Measurements from ENCODE around the gene TBC1D5.
"Not testable (repeated sequence)": the region's sequence is repeated elsewhere in the genome, so short reads cannot be mapped to it uniquely, and the experiment has no call there.

The TBC1D5 gene

GRCh38 chr3:17529677-17530076, 212.8 kb downstream of the TBC1D5 start:
- no peak for DNase-seq

- DNase-seq = no peak
Measured at GRCh38 chr3:17518189-17519059, 224.0 kb downstream of the TBC1D5 start.

GRCh38 chr3:17515445-17516234, 226.8 kb downstream of the TBC1D5 start:
- no peak for DNase-seq

GRCh38 chr3:17514597-17514996, 227.8 kb downstream of the TBC1D5 start:
- DNase-seq = no peak

- no peak for DNase-seq
Measured at GRCh38 chr3:17510265-17510664, 232.2 kb downstream of the TBC1D5 start.

GRCh38 chr3:17508180-17508752, 234.2 kb downstream of the TBC1D5 start:
- no peak for DNase-seq

- no peak for DNase-seq
Measured at GRCh38 chr3:17507480-17507879, 235.0 kb downstream of the TBC1D5 start.

- no peak for DNase-seq
Measured at GRCh38 chr3:17505856-17506255, 236.6 kb downstream of the TBC1D5 start.

GRCh38 chr3:17501745-17502144, 240.7 kb downstream of the TBC1D5 start:
- no peak for DNase-seq

- DNase-seq = no peak
Measured at GRCh38 chr3:17500618-17501017, 241.8 kb downstream of the TBC1D5 start.

- no peak for DNase-seq
Measured at GRCh38 chr3:17494117-17494809, 248.2 kb downstream of the TBC1D5 start.

- DNase-seq = no peak
Measured at GRCh38 chr3:17491601-17492000, 250.8 kb downstream of the TBC1D5 start.

- not testable (repeated sequence) for DNase-seq
Measured at GRCh38 chr3:17491190-17491589, 251.2 kb downstream of the TBC1D5 start.

- DNase-seq = no peak
Measured at GRCh38 chr3:17489139-17489538, 253.3 kb downstream of the TBC1D5 start.

- no peak for DNase-seq
Measured at GRCh38 chr3:17481116-17481515, 261.3 kb downstream of the TBC1D5 start.

- DNase-seq = no peak
Measured at GRCh38 chr3:17479681-17480405, 262.6 kb downstream of the TBC1D5 start.

- no peak for DNase-seq
Measured at GRCh38 chr3:17478673-17479072, 263.8 kb downstream of the TBC1D5 start.

GRCh38 chr3:17473761-17474160, 268.7 kb downstream of the TBC1D5 start:
- no peak for DNase-seq

- no peak for DNase-seq
Measured at GRCh38 chr3:17469954-17470353, 272.5 kb downstream of the TBC1D5 start.

- DNase-seq = no peak
Measured at GRCh38 chr3:17469520-17469919, 272.9 kb downstream of the TBC1D5 start.

GRCh38 chr3:17466028-17466427, 276.4 kb downstream of the TBC1D5 start:
- no peak for DNase-seq

GRCh38 chr3:17459470-17459993, 282.9 kb downstream of the TBC1D5 start:
- no peak for DNase-seq
